Mucosa of rectum (tissue), 2 donors: ENCODE results near the gene ZSWIM4.

Source experiments
- H3K27ac ChIP-seq, 2 donors: one replicate each; pipeline ENCODE4 v1.7.0; 2013; ENCODE audit warnings: inconsistent platforms in 2 of 2, low read depth in 2 of 2, low read length in 2 of 2
- H3K27me3 ChIP-seq, 2 donors: one replicate each; pipeline ENCODE4 v1.7.0; 2013; ENCODE audit warnings: low read length in 2 of 2; ENCODE audit not compliant: control insufficient read depth in 2 of 2, insufficient read depth in 2 of 2
- H3K36me3 ChIP-seq, 2 donors: one replicate each; pipeline ENCODE4 v1.7.0; 2013; ENCODE audit warnings: low read length in 2 of 2; ENCODE audit not compliant: control insufficient read depth in 2 of 2, insufficient read depth in 2 of 2
- H3K4me1 ChIP-seq, 2 donors: one replicate each; pipeline ENCODE4 v1.7.0; 2013; ENCODE audit warnings: low read length in 2 of 2, mild to moderate bottlenecking in 1 of 2; ENCODE audit not compliant: control insufficient read depth in 2 of 2, insufficient read depth in 2 of 2
- H3K4me3 ChIP-seq, 2 donors: one replicate each; pipeline ENCODE4 v1.7.0; 2013; ENCODE audit warnings: low read length in 2 of 2
- H3K9ac ChIP-seq, 2 donors: one replicate each; pipeline ENCODE4 v1.7.0; 2013; ENCODE audit warnings: low read length in 2 of 2, low read depth in 1 of 2, mild to moderate bottlenecking in 1 of 2
- H3K9me3 ChIP-seq, 2 donors: one replicate each; pipeline ENCODE4 v1.7.0; 2013; ENCODE audit warnings: low read length in 2 of 2; ENCODE audit not compliant: control insufficient read depth in 2 of 2
- donor health status: healthy.
- donor health status: Normal muscosa, but diverticular disease.

Gene ZSWIM4

GRCh38 chr19:13833330-13834243 is 38.3 kb downstream of the ZSWIM4 start:
- peaks cover 36 to 38% of the 10 kb centered on the region in 2 donors for H3K4me1 ChIP-seq
- H3K27me3 ChIP-seq: no peaks in the 10 kb centered on the region
- H3K36me3 ChIP-seq: peaks cover 9 to 26% of the 10 kb centered on the region in 2 donors
- H3K27ac ChIP-seq: peak overlapping the region; percentile 79 to 82
- peak overlapping the region; percentile 62 to 70 for H3K4me3 ChIP-seq
- peak overlapping the region; percentile 60 to 68 for H3K9ac ChIP-seq
- no peaks in the 10 kb centered on the region for H3K9me3 ChIP-seq

DNA sequence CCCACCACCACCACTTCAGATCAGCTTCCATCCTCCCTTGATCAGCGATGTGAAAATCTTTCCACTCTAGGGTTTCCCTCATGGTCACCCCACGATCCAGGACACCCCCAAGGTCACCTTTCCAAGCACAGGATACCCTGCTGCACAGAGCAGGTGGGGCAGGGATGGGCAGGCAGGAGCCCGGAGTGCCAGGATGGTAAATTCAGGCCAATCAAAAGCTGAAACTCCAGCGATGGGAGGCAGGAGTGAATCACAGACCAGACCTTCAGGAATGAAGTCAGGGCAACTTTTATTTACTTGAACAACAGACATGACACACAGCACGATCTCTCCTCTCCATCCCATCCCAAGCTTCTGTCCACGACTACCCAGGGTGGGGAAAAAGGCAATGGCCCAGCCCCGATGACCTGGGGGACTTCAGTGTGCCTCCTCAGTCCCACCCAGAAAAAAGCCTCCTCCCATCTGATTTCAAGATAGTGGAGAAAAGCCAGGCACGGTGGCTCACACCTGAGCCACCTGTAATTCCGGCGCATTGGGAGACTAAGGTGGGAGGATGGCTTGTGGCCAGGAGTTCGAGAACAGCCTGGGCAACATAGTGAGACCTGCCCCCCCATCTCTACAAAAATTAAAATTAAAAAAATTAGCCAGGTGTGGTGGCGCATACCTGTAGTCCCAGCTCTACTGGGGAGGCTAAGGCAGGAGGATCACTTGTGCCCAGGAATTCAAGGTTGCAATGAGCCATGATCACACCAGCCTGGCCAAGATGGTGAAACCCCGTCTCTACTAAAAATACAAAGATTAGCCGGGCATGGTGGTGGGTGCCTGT is 39.2 kb downstream of the ZSWIM4 start:
- peak overlapping the region; percentile 79 to 82 for H3K27ac ChIP-seq
- H3K4me3 ChIP-seq: peak overlapping the region; percentile 61 to 70
- H3K4me1 ChIP-seq: peaks cover 45 to 47% of the 10 kb centered on the region in 2 donors
- H3K27me3 ChIP-seq: no peaks in the 10 kb centered on the region
- peak overlapping the region; percentile 43 to 50 for H3K9ac ChIP-seq
- H3K36me3 ChIP-seq: peaks cover 12 to 26% of the 10 kb centered on the region in 2 donors
- H3K9me3 ChIP-seq: no peaks in the 10 kb centered on the region

- no peaks in the 10 kb centered on the region for H3K27me3 ChIP-seq
- H3K9me3 ChIP-seq: no peaks in the 10 kb centered on the region
- H3K4me3 ChIP-seq: peak overlapping the region in 1 of 2 donors; percentile 31
- no peak overlapping the region for H3K9ac ChIP-seq
- peaks cover 9 to 15% of the 10 kb centered on the region in 2 donors for H3K36me3 ChIP-seq
- H3K27ac ChIP-seq: peak overlapping the region; percentile 50 to 73
- H3K4me1 ChIP-seq: peaks cover 59% of the 10 kb centered on the region in 2 donors
Measured at GRCh38 chr19:13835791-13836723, 40.8 kb downstream of the ZSWIM4 start.

DNA sequence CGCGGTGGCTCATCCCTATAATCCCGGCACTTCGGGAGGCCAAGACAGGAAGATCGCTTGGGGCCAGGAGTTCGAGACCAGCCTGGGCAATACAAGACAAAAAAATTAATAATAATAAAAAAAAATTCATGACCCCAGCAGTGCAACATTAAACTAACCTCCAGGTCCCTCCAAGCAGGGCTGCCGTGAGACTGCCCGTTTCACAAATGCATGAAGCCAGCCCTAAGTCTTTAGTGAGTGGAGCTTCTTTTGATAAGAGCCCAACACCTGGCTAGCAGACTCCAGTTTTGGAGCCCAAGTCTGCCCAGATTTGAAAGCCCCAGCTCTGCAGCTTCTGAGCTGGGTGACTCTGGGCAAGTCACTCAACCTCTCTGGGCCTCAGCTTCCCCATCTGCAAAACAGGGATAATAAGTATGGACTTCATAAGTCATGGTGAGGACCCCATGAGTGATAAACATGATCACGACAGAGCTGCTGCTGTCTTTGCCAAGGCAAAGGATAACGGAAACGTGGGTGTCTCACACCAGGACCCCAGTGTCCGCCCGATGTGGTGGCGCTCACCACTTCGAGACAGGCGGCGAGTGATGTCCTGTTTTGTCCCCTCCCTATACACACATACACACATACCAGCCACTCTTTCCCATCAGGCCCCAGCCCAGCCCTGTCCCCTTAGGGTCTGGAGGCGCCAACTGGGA is 43.3 kb downstream of the ZSWIM4 start:
- Histone ChIP-seq H3K4me3 (peak overlapping the region; percentile 79 to 84), H3K4me1 (peaks cover 68% of the 10 kb centered on the region in 2 donors), H3K36me3 (peaks cover 9 to 15% of the 10 kb centered on the region in 2 donors), H3K27ac (peak overlapping the region; percentile 97 to 100), H3K9me3 (no peaks in the 10 kb centered on the region), H3K9ac (peak overlapping the region; percentile 91 to 96), H3K27me3 (no peaks in the 10 kb centered on the region)

- Histone ChIP-seq H3K9me3 (no peaks in the 10 kb centered on the region), H3K4me3 (peak overlapping the region; percentile 79 to 84), H3K27me3 (no peaks in the 10 kb centered on the region), H3K27ac (peak overlapping the region; percentile 97 to 100), H3K9ac (peak overlapping the region; percentile 93 to 96), H3K4me1 (peaks cover 65 to 68% of the 10 kb centered on the region in 2 donors), H3K36me3 (peaks cover 9 to 11% of the 10 kb centered on the region in 2 donors)
Measured at GRCh38 chr19:13839130-13839937, 44.1 kb downstream of the ZSWIM4 start.

GRCh38 chr19:13839938-13840304 is 44.7 kb downstream of the ZSWIM4 start:
- peak overlapping the region; percentile 93 to 96 for H3K9ac ChIP-seq
- H3K4me1 ChIP-seq: peaks cover 64 to 71% of the 10 kb centered on the region in 2 donors
- H3K4me3 ChIP-seq: peak overlapping the region; percentile 79 to 84
- H3K27me3 ChIP-seq: no peaks in the 10 kb centered on the region
- no peaks in the 10 kb centered on the region for H3K9me3 ChIP-seq
- H3K27ac ChIP-seq: peak overlapping the region; percentile 97 to 100
- H3K36me3 ChIP-seq: peaks cover 9% of the 10 kb centered on the region in 2 donors

GRCh38 chr19:13840305-13841085 is 45.3 kb downstream of the ZSWIM4 start:
- peak overlapping the region; percentile 79 to 84 for H3K4me3 ChIP-seq
- no peaks in the 10 kb centered on the region for H3K9me3 ChIP-seq
- peaks cover 9% of the 10 kb centered on the region in 2 donors for H3K36me3 ChIP-seq
- peaks cover 64 to 71% of the 10 kb centered on the region in 2 donors for H3K4me1 ChIP-seq
- no peaks in the 10 kb centered on the region for H3K27me3 ChIP-seq
- peak overlapping the region; percentile 93 to 96 for H3K9ac ChIP-seq
- peak overlapping the region; percentile 97 to 100 for H3K27ac ChIP-seq
